OCI-LY3 (cell line): ENCODE data around the gene KDM4B.

Experiments used
- H2AFZ ChIP-seq: fragments of 200-600, 300-600 bp; shearing (Covaris generic); 2 replicates; pipeline ENCODE4 v1.6.0; 2014; ENCODE audit warnings: antibody characterized with exemption, low read depth, low read length
- H3K27ac ChIP-seq: fragments of 200-600, 300-600 bp; sonication (generic); 2 replicates; pipeline ENCODE4 v1.5.1; 2014; ENCODE audit warnings: mild to moderate bottlenecking, low read length, moderate library complexity, mixed read lengths
- H3K27me3 ChIP-seq: fragments of 200-600, 300-600 bp; sonication (generic); 2 replicates; pipeline ENCODE4 v1.6.1; 2014; ENCODE audit warnings: low read depth, low read length, mixed read lengths
- H3K36me3 ChIP-seq: fragments of 200-600, 300-600 bp; sonication (generic); replicated peaks from 2 replicates; pipeline ENCODE3; 2014; ENCODE audit warnings: low read depth, low read length, mixed read lengths
- H3K4me1 ChIP-seq: fragments of 300-600, 200-600 bp; sonication (generic); 2 replicates; pipeline ENCODE4 v1.6.1; 2014; ENCODE audit warnings: low read length, mixed read lengths
- H3K4me2 ChIP-seq: fragments of 200-600, 300-600 bp; sonication (generic); 2 replicates; pipeline ENCODE4 v1.6.1; 2014; ENCODE audit warnings: low read length, mixed read lengths
- H3K4me3 ChIP-seq: fragments of 300-600, 200-600 bp; sonication (generic); 2 replicates; pipeline ENCODE4 v1.5.1; 2014; ENCODE audit warnings: antibody characterized with exemption, mild to moderate bottlenecking, low read length, moderate library complexity
- H3K79me2 ChIP-seq: fragments of 300-600, 200-600 bp; shearing (Covaris generic); 2 replicates; pipeline ENCODE4 v1.6.1; 2014; ENCODE audit warnings: mild to moderate bottlenecking, low read length, mixed read lengths
- H3K9ac ChIP-seq: fragments of 300-600, 200-600 bp; shearing (Covaris generic); 2 replicates; pipeline ENCODE4 v1.6.0; 2014; ENCODE audit warnings: mild to moderate bottlenecking, low read length, moderate library complexity
- H3K9me3 ChIP-seq: fragments of 200-600, 300-600 bp; shearing (Covaris generic); 2 replicates; pipeline ENCODE4 v1.6.1; 2014; ENCODE audit warnings: low read length, mixed read lengths; ENCODE audit not compliant: insufficient read depth
- H4K20me1 ChIP-seq: fragments of 200-600, 300-600 bp; sonication (generic); 2 replicates; pipeline ENCODE4 v1.6.1; 2016; ENCODE audit warnings: low read length, mixed read lengths; ENCODE audit not compliant: insufficient read depth
- CTCF ChIP-seq: fragments of 200-600, 300-600 bp; sonication (generic); IDR thresholded peaks from 2 replicates; pipeline ENCODE4 v1.5.1; 2014; ENCODE audit warnings: antibody characterized with exemption, low read length, low read depth
- EZH2phosphoT487 ChIP-seq: fragments of 200-600 bp; shearing (Covaris generic); IDR thresholded peaks from 2 replicates; pipeline ENCODE4 v1.6.1; 2018; ENCODE audit warnings: antibody characterized with exemption, mixed run types, low read depth

The KDM4B gene

GRCh38 chr19:5058521-5059212 lies 89.8 kb downstream of the KDM4B start:
- peaks cover 13% of the 10 kb centered on the region for H4K20me1 ChIP-seq
- no peak overlapping the region for H3K27ac ChIP-seq
- no peak overlapping the region for H2AFZ ChIP-seq
- no peaks in the 10 kb centered on the region for H3K27me3 ChIP-seq
- H3K9ac ChIP-seq, result no peak overlapping the region
- TF ChIP-seq CTCF (no peak), EZH2phosphoT487 (no peak)
- no peaks in the 10 kb centered on the region for H3K79me2 ChIP-seq
- peaks cover 52% of the 10 kb centered on the region for H3K36me3 ChIP-seq
- no peaks in the 10 kb centered on the region for H3K4me1 ChIP-seq
- no peaks in the 10 kb centered on the region for H3K9me3 ChIP-seq
- H3K4me2 ChIP-seq, result no peak overlapping the region
- H3K4me3 ChIP-seq, result no peak overlapping the region

GRCh38 chr19:5059213-5059574 lies 90.3 kb downstream of the KDM4B start:
- TF ChIP-seq CTCF (no peak), EZH2phosphoT487 (no peak)
- H2AFZ ChIP-seq, result no peak overlapping the region
- no peak overlapping the region for H3K4me2 ChIP-seq
- H3K9me3 ChIP-seq, result no peaks in the 10 kb centered on the region
- no peaks in the 10 kb centered on the region for H3K27me3 ChIP-seq
- no peak overlapping the region for H3K9ac ChIP-seq
- H3K4me3 ChIP-seq, result no peak overlapping the region
- no peak overlapping the region for H3K27ac ChIP-seq
- H3K4me1 ChIP-seq, result no peaks in the 10 kb centered on the region
- peaks cover 57% of the 10 kb centered on the region for H3K36me3 ChIP-seq
- no peaks in the 10 kb centered on the region for H3K79me2 ChIP-seq
- peaks cover 15% of the 10 kb centered on the region for H4K20me1 ChIP-seq

GRCh38 chr19:5059793-5060192 lies 90.9 kb downstream of the KDM4B start:
- Histone ChIP-seq H4K20me1 (peaks cover 15% of the 10 kb centered on the region), H3K27me3 (no peaks in the 10 kb centered on the region), H3K36me3 (peaks cover 61% of the 10 kb centered on the region), H3K9ac (no peak overlapping the region), H3K4me3 (no peak overlapping the region), H2AFZ (no peak overlapping the region), H3K27ac (no peak overlapping the region), H3K4me1 (no peaks in the 10 kb centered on the region), H3K9me3 (no peaks in the 10 kb centered on the region), H3K79me2 (no peaks in the 10 kb centered on the region), H3K4me2 (no peak overlapping the region)
- no peak for TF ChIP-seq CTCF
- no peak for TF ChIP-seq EZH2phosphoT487

GRCh38 chr19:5062195-5062594 lies 93.3 kb downstream of the KDM4B start:
- H4K20me1 ChIP-seq, result peaks cover 6% of the 10 kb centered on the region
- no peak overlapping the region for H3K27ac ChIP-seq
- H3K9ac ChIP-seq, result no peak overlapping the region
- peaks cover 58% of the 10 kb centered on the region for H3K36me3 ChIP-seq
- H3K79me2 ChIP-seq, result no peaks in the 10 kb centered on the region
- H3K4me3 ChIP-seq, result no peak overlapping the region
- H3K4me2 ChIP-seq, result no peak overlapping the region
- H3K4me1 ChIP-seq, result no peaks in the 10 kb centered on the region
- TF ChIP-seq EZH2phosphoT487, result no peak
- TF ChIP-seq CTCF, result no peak
- no peak overlapping the region for H2AFZ ChIP-seq
- H3K9me3 ChIP-seq, result no peaks in the 10 kb centered on the region
- no peaks in the 10 kb centered on the region for H3K27me3 ChIP-seq
